HCT116 (cell line): ENCODE data around the gene UGT3A2.

ENCODE experiments used
- EGR1 ChIP-seq: IDR thresholded peaks from 2 replicates; pipeline ENCODE4 v1.6.1; 2012; ENCODE audit warnings: low read depth
- ELF1 ChIP-seq: IDR thresholded peaks from 2 replicates; pipeline ENCODE4 v1.6.1; 2012; ENCODE audit warnings: low read depth, borderline replicate concordance
- EZH2 ChIP-seq: fragments of 200-600 bp; sonication (generic); IDR thresholded peaks from 2 replicates; pipeline ENCODE4 v1.6.1; 2017; ENCODE audit warnings: antibody characterized with exemption, mixed run types
- EZH2phosphoT487 ChIP-seq: fragments of 200-600 bp; IDR thresholded peaks from 2 replicates; pipeline ENCODE4 v1.6.1; 2018; ENCODE audit warnings: antibody characterized with exemption, borderline replicate concordance
- POLR2A ChIP-seq: IDR thresholded peaks from 2 replicates; pipeline ENCODE4 v1.7.0; 2011; ENCODE audit warnings: borderline replicate concordance; ENCODE audit not compliant: insufficient read depth, insufficient read length; ENCODE audit errors: extremely low read depth
- POLR2AphosphoS5 ChIP-seq: IDR thresholded peaks from 2 replicates; pipeline ENCODE4 v1.6.1; 2011; ENCODE audit warnings: mild to moderate bottlenecking, low read depth, low read length, moderate library complexity
- SIN3A ChIP-seq: IDR thresholded peaks from 2 replicates; pipeline ENCODE4 v1.6.1; 2012; ENCODE audit warnings: low read depth
- ZNF274 ChIP-seq: fragments of 200-500 bp; sonication (Bioruptor generic); IDR thresholded peaks from 2 replicates; pipeline ENCODE4 v1.6.1; 2014; ENCODE audit warnings: mild to moderate bottlenecking, low read depth, low read length, inconsistent platforms
- TF ChIP-seq, protein P1 (sequence below): IDR thresholded peaks from 2 replicates; pipeline ENCODE4 v1.6.1; 2012
- TF ChIP-seq, protein P2 (sequence below), 3 experiments: fragments of 200-600 bp in 1 of 3; sonication (generic) in 1 of 3; IDR thresholded peaks in 2 of 3; conservative IDR thresholded peaks in 1 of 3; 2 replicates each; pipeline ENCODE4 v1.5.1; 2012 to 2017; ENCODE audit warnings: low read depth in 2 of 3, low read length in 2 of 3, antibody characterized with exemption in 1 of 3, borderline replicate concordance in 1 of 3, control low read depth in 1 of 3, mild to moderate bottlenecking in 1 of 3, mixed read lengths in 1 of 3, mixed run types in 1 of 3, moderate library complexity in 1 of 3; ENCODE audit not compliant: insufficient read depth in 1 of 3
- TF ChIP-seq, protein P3 (sequence below): IDR thresholded peaks from 2 replicates; pipeline ENCODE4 v1.6.1; 2012; ENCODE audit warnings: low read depth
- TF ChIP-seq, protein P4 (sequence below): IDR thresholded peaks from 2 replicates; pipeline ENCODE4 v1.6.1; 2011; ENCODE audit warnings: mild to moderate bottlenecking, low read length, moderate library complexity; ENCODE audit not compliant: insufficient replicate concordance; ENCODE audit errors: extremely low read depth

DNA sequence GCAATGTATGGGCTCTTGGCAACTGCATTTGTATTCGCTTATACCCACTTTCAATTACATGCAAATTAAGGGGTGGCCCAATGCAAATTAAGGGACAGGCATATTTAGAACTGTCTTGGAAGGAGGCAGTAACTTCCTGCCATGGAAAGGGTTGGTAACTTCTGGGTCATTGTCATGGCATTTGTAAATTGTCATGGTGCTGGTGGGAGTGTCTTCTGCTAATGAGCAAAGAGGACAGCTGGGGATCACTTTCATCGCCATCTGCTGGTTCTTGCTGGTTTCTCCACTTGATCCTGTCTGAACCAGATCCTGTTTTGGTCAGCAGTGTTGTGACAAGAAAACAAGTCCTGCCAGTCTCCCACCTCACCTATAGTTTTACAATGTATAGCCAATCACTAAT is 23.3 kb upstream of the UGT3A2 start:
- no peak for TF ChIP-seq POLR2A
- no peak for TF ChIP-seq EZH2
- no peak for TF ChIP-seq ZNF274
- TF ChIP-seq, protein P1, sequence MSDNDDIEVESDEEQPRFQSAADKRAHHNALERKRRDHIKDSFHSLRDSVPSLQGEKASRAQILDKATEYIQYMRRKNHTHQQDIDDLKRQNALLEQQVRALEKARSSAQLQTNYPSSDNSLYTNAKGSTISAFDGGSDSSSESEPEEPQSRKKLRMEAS = no peak
- no peak for TF ChIP-seq SIN3A
- TF ChIP-seq, protein P2, sequence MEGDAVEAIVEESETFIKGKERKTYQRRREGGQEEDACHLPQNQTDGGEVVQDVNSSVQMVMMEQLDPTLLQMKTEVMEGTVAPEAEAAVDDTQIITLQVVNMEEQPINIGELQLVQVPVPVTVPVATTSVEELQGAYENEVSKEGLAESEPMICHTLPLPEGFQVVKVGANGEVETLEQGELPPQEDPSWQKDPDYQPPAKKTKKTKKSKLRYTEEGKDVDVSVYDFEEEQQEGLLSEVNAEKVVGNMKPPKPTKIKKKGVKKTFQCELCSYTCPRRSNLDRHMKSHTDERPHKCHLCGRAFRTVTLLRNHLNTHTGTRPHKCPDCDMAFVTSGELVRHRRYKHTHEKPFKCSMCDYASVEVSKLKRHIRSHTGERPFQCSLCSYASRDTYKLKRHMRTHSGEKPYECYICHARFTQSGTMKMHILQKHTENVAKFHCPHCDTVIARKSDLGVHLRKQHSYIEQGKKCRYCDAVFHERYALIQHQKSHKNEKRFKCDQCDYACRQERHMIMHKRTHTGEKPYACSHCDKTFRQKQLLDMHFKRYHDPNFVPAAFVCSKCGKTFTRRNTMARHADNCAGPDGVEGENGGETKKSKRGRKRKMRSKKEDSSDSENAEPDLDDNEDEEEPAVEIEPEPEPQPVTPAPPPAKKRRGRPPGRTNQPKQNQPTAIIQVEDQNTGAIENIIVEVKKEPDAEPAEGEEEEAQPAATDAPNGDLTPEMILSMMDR (IDR thresholded peaks at IDR 0.05 in 2 of 3, conservative IDR thresholded peaks at IDR 0.05 in 1 of 3; ENCODE audit: borderline replicate concordance in 1 of 3, insufficient read depth in 1 of 3, low read depth in 2 of 3, low read length in 2 of 3) = peak; percentile 17 to 52 (median 50); a peak in 4 of 6 replicates
- no peak for TF ChIP-seq ELF1
- TF ChIP-seq POLR2AphosphoS5 = no peak
- TF ChIP-seq EZH2phosphoT487 = no peak
- TF ChIP-seq, protein P3, sequence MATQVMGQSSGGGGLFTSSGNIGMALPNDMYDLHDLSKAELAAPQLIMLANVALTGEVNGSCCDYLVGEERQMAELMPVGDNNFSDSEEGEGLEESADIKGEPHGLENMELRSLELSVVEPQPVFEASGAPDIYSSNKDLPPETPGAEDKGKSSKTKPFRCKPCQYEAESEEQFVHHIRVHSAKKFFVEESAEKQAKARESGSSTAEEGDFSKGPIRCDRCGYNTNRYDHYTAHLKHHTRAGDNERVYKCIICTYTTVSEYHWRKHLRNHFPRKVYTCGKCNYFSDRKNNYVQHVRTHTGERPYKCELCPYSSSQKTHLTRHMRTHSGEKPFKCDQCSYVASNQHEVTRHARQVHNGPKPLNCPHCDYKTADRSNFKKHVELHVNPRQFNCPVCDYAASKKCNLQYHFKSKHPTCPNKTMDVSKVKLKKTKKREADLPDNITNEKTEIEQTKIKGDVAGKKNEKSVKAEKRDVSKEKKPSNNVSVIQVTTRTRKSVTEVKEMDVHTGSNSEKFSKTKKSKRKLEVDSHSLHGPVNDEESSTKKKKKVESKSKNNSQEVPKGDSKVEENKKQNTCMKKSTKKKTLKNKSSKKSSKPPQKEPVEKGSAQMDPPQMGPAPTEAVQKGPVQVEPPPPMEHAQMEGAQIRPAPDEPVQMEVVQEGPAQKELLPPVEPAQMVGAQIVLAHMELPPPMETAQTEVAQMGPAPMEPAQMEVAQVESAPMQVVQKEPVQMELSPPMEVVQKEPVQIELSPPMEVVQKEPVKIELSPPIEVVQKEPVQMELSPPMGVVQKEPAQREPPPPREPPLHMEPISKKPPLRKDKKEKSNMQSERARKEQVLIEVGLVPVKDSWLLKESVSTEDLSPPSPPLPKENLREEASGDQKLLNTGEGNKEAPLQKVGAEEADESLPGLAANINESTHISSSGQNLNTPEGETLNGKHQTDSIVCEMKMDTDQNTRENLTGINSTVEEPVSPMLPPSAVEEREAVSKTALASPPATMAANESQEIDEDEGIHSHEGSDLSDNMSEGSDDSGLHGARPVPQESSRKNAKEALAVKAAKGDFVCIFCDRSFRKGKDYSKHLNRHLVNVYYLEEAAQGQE = no peak
- TF ChIP-seq, protein P4, sequence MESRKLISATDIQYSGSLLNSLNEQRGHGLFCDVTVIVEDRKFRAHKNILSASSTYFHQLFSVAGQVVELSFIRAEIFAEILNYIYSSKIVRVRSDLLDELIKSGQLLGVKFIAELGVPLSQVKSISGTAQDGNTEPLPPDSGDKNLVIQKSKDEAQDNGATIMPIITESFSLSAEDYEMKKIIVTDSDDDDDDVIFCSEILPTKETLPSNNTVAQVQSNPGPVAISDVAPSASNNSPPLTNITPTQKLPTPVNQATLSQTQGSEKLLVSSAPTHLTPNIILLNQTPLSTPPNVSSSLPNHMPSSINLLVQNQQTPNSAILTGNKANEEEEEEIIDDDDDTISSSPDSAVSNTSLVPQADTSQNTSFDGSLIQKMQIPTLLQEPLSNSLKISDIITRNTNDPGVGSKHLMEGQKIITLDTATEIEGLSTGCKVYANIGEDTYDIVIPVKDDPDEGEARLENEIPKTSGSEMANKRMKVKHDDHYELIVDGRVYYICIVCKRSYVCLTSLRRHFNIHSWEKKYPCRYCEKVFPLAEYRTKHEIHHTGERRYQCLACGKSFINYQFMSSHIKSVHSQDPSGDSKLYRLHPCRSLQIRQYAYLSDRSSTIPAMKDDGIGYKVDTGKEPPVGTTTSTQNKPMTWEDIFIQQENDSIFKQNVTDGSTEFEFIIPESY = no peak
- TF ChIP-seq EGR1 = no peak
